Upper lobe of left lung (tissue), 6 donors: Measurements from ENCODE around the gene TUB. TPM values are rescaled to one million over a fixed set of nuclear protein-coding genes. Genes with fewer than 3 reads are reported as not detected.

Experiments
- ATAC-seq, 2 donors: fragments of 200-7000 bp; cut with Tn5 transposase; one replicate each; pipeline ENCODE4 v1.9.1; 2022; ENCODE audit warnings: mild to moderate bottlenecking in 2 of 2, moderate library complexity in 2 of 2; ENCODE audit not compliant: low FRiP score in 2 of 2
- DNase-seq, 2 donors: peaks; one replicate each; pipeline ENCODE4 v3.0.0-alpha.2; 2019 to 2020
- H3K27ac ChIP-seq, 4 donors: fragments of 200-600 bp; sonication (generic); one replicate each; pipeline ENCODE4 v1.5.1; 2016 to 2019
- H3K27me3 ChIP-seq, 4 donors: fragments of 200-600 bp; sonication (generic); one replicate each; pipeline ENCODE4 v1.5.1; 2017 to 2019
- H3K36me3 ChIP-seq, 4 donors: fragments of 200-600 bp; sonication (generic); one replicate each; pipeline ENCODE4 v1.5.1; 2016 to 2019
- H3K4me1 ChIP-seq, 4 donors: fragments of 200-600 bp; sonication (generic); one replicate each; pipeline ENCODE4 v1.5.1; 2018 to 2019
- H3K4me3 ChIP-seq, 4 donors: fragments of 200-600 bp; sonication (generic); one replicate each; pipeline ENCODE4 v1.5.1; 2017 to 2019; ENCODE audit warnings: mild to moderate bottlenecking in 2 of 4, moderate library complexity in 1 of 4
- H3K9me3 ChIP-seq, 4 donors: fragments of 200-600 bp; sonication (generic); one replicate each; pipeline ENCODE4 v1.5.1; 2018 to 2019
- EP300 ChIP-seq, 4 donors: sonication (generic); formaldehyde crosslinking; IDR thresholded peaks; one replicate each; pipeline ENCODE4 v1.5.1; 2017; ENCODE audit warnings: antibody characterized with exemption in 4 of 4, control low read depth in 2 of 4
- POLR2A ChIP-seq, 4 donors: fragments of 450-650 bp; IDR thresholded peaks; one replicate each; pipeline ENCODE4 v1.5.1; 2016 to 2017; ENCODE audit warnings: antibody characterized with exemption in 4 of 4, mild to moderate bottlenecking in 2 of 4
- POLR2AphosphoS5 ChIP-seq, 2 donors: sonication (generic); formaldehyde crosslinking; IDR thresholded peaks; one replicate each; pipeline ENCODE4 v1.5.1; 2017; ENCODE audit warnings: antibody characterized with exemption in 2 of 2
- WGBS, 2 donors: methylation state at CpG; one replicate each; pipeline ENCODE4 v1.1.5; 2017 to 2018; 5-methylcytosine and 5-hydroxymethylcytosine counted together
- total RNA-seq, 6 donors: library from RNA; depleted of rRNA in 4 of 6; stranded (reverse); fragments of >200 nt in 4 of 6; gene quantifications; one replicate each; pipeline versions ENCODE4 v1.1.0 to v1.2.1, GENCODE V29; 2016 to 2021
- TF ChIP-seq, protein P1 (sequence below), 6 experiments: fragments of 450-650 bp in 4 of 6; fragments of 200-600 bp in 2 of 6; sonication (generic) in 2 of 6; IDR thresholded peaks; one replicate each; pipeline ENCODE4 v1.5.1; 2016 to 2019; ENCODE audit warnings: antibody characterized with exemption in 6 of 6
- donor health status: DM: no; HTN: no; CAD: no; lungs with moderate emphysema.
- donor health status: DM: no; HTN: yes; CAD: no; lungs with severe emphysema.

The TUB gene
- total RNA-seq, 6 donors from 2014 or later, result 2.6 to 9.1 (median 4.4) TPM

DNA sequence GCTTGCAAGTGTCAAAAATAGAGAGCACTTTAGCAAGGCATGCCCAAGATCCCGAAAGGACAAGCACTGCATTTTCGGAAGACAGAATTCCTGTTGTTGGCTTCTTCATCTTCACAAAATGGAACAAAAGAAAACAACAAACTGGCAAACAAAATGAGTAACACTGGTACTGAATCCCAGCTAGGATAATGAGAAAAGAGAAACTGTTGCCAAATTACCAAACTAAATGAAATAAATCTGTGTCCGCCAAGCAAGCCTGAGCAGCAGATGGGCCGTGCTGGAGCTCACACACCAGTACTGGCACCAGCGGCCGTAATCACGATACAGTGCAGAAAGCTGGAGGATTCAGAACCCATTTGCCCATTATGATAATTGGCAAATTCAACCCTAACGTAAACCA lies 30.6 kb downstream of the TUB start:
- Histone ChIP-seq H3K4me3 (no peak overlapping the region), H3K27me3 (no peaks in the 10 kb centered on the region), H3K27ac (no peak overlapping the region), H3K36me3 (no peaks in the 10 kb centered on the region), H3K4me1 (no peaks in the 10 kb centered on the region), H3K9me3 (no peaks in the 10 kb centered on the region)
- ATAC-seq (no peak), DNase-seq (no peak)
- no peak for TF ChIP-seq POLR2AphosphoS5 (IDR thresholded peaks at IDR 0.05)
- WGBS, 2 donors, result 86 to 88% methylated on average over 8 of the region's 8 CpGs

DNA sequence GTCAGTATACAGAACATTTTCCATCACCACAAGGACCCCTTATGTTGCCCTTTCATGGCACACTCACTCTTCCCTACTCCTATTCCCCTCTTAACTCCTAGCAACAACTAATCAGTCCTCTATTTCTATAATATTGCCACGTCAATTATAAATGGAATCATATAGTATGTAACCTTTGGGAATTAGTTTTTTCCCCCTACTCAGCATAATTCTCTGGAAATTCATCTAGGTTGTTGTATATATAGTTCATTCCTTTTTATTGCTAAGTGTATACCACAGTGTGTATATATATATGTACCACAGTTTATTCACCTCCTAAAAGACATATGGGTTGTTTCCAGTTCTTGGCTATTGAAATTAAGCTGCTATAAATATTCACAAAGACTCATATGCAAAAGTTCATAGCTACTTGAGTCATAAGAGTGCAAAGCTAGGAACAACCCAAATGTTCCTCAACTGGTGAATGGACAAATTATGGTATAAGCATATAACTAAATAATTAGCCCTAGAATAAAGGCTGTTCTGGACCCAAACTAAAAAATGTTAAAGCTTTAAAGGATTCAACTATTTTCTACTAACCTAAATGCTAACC lies 41.3 kb downstream of the TUB start:
- H3K27me3 ChIP-seq, result no peaks in the 10 kb centered on the region
- no peak for DNase-seq

DNA sequence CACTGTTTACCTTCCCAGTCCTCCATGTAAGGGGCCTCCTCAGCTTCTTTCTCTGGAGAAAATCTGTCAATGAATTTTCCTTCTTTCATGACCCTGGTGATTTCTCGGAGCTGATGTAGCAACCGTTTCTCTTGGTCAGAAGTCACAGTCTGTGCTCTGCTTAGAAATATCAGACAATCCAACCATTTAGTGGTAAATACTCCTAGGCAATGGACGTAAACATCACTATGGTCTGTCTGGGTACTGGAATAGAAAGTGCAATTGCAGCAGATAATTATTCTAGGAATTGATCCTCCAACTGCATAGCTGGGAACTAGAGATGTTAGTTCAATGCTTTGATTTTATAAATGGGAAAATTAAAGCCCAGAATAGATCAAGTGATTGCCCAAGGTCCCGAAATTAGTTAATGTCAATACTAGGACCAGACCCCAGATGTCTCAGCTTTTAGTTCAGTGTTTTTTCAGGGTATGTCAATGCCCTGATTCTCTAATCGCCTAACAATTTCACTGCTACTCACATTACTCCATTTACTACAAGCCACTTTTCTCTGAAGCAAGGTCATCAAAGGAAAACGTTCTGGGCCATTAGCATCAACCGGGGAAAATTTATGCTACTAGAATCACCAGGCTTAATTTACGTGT lies 45.8 kb downstream of the TUB start:
- DNase-seq (no peak), ATAC-seq (no peak)
- Histone ChIP-seq H3K27me3 (no peaks in the 10 kb centered on the region), H3K27ac (no peak overlapping the region), H3K4me1 (no peaks in the 10 kb centered on the region), H3K4me3 (no peak overlapping the region), H3K9me3 (no peaks in the 10 kb centered on the region), H3K36me3 (no peaks in the 10 kb centered on the region)
- 75 to 78% methylated on average over 8 of the region's 8 CpGs for WGBS, 2 donors
- TF ChIP-seq EP300 (IDR thresholded peaks at IDR 0.05) (no peak), POLR2AphosphoS5 (IDR thresholded peaks at IDR 0.05) (no peak)
- TF ChIP-seq, protein P1, sequence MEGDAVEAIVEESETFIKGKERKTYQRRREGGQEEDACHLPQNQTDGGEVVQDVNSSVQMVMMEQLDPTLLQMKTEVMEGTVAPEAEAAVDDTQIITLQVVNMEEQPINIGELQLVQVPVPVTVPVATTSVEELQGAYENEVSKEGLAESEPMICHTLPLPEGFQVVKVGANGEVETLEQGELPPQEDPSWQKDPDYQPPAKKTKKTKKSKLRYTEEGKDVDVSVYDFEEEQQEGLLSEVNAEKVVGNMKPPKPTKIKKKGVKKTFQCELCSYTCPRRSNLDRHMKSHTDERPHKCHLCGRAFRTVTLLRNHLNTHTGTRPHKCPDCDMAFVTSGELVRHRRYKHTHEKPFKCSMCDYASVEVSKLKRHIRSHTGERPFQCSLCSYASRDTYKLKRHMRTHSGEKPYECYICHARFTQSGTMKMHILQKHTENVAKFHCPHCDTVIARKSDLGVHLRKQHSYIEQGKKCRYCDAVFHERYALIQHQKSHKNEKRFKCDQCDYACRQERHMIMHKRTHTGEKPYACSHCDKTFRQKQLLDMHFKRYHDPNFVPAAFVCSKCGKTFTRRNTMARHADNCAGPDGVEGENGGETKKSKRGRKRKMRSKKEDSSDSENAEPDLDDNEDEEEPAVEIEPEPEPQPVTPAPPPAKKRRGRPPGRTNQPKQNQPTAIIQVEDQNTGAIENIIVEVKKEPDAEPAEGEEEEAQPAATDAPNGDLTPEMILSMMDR (IDR thresholded peaks at IDR 0.05), result no peak

More for the DNA sequence above, 41.3 kb downstream of the TUB start:
- Histone ChIP-seq H3K4me1 (no peaks in the 10 kb centered on the region), H3K4me3 (no peak overlapping the region), H3K27ac (no peak overlapping the region), H3K36me3 (no peaks in the 10 kb centered on the region), H3K9me3 (no peaks in the 10 kb centered on the region)
- no peak for TF ChIP-seq POLR2AphosphoS5 (IDR thresholded peaks at IDR 0.05)
- TF ChIP-seq, protein P1 (IDR thresholded peaks at IDR 0.05), result no peak
- no peak for TF ChIP-seq POLR2A (IDR thresholded peaks at IDR 0.05)
- TF ChIP-seq EP300 (IDR thresholded peaks at IDR 0.05), result no peak
- 94 to 98% methylated on average over 1 of the region's 1 CpG for WGBS, 2 donors
- no peak for ATAC-seq

DNA sequence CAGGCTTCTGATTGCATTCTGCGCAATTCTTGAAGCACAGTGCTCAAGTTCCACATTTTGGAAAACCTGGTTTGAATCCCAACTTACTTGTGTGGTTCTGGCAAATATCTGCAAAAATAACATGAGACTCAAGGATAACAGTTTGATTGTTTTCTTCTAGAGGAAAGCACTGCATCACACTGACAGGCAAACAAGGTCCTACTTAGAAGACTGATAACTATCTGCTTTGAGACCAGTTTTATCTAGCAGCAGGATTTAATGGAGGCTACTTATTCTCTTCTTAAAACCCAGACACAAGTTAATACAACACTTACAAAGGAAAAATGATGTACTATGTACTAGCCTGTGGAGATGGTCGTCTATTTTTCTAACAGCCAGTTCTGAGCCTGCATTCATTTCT lies 46.4 kb downstream of the TUB start:
- WGBS, 2 donors, result 72 to 74% methylated on average over 2 of the region's 2 CpGs
- Histone ChIP-seq H3K4me3 (no peak overlapping the region), H3K4me1 (no peaks in the 10 kb centered on the region), H3K27ac (no peak overlapping the region), H3K9me3 (no peaks in the 10 kb centered on the region), H3K27me3 (no peaks in the 10 kb centered on the region), H3K36me3 (no peaks in the 10 kb centered on the region)
- no peak for DNase-seq
- no peak for ATAC-seq
- TF ChIP-seq, protein P1 (IDR thresholded peaks at IDR 0.05), result no peak
- TF ChIP-seq POLR2A (IDR thresholded peaks at IDR 0.05) (no peak), POLR2AphosphoS5 (IDR thresholded peaks at IDR 0.05) (no peak), EP300 (IDR thresholded peaks at IDR 0.05) (no peak)

DNA sequence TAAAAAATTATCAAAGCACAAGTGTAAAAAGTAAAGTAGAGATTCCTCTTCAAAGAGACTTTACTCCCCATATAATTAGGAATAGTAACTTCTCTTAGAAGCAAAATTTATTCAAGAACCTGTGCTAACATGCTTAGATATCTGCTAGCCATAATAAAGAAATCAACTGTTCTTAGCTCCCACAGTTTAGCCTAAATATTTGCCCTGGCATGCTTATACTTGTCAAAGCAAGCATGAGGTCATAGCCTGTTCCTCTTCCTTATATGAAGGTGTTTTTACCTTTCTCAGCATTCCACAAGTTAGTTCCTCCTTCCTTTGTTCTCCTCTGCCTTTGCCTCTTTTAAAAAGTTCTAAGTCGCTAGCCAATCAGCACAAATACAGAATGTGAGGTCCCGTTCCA lies 57.5 kb downstream of the TUB start:
- H3K36me3 ChIP-seq, result no peaks in the 10 kb centered on the region
- H3K9me3 ChIP-seq, result no peaks in the 10 kb centered on the region
- TF ChIP-seq EP300 (IDR thresholded peaks at IDR 0.05) (no peak), POLR2A (IDR thresholded peaks at IDR 0.05) (no peak), POLR2AphosphoS5 (IDR thresholded peaks at IDR 0.05) (no peak)
- TF ChIP-seq, protein P1 (IDR thresholded peaks at IDR 0.05), result no peak
- H3K27me3 ChIP-seq, result no peaks in the 10 kb centered on the region
- no peak overlapping the region for H3K4me3 ChIP-seq
- WGBS, 2 donors, result 94 to 95% methylated on average over 2 of the region's 2 CpGs
- no peak overlapping the region for H3K27ac ChIP-seq
- no peak for ATAC-seq
- DNase-seq, result no peak
- no peaks in the 10 kb centered on the region for H3K4me1 ChIP-seq
